ENCODE data around the gene VGLL4.

VGLL4 gene

GRCh38 chr3:11510001-11510340 is 133.7 kb downstream of the VGLL4 start:
- no peak overlapping the region for H2AFZ ChIP-seq (ENCODE audit: low read depth)
- no peak overlapping the region for H3K4me3 ChIP-seq (IDR thresholded peaks at IDR 0.05; ENCODE audit: insufficient read depth, low read depth, low read length)
- H3K9ac ChIP-seq: no peak overlapping the region
- H3K79me2 ChIP-seq (ENCODE audit: insufficient read depth, low read depth): no peaks in the 10 kb centered on the region
- H3K27ac ChIP-seq: no peak overlapping the region
- no peaks in the 10 kb centered on the region for H3K27me3 ChIP-seq (ENCODE audit: insufficient read depth, low read depth)
- H3K4me1 ChIP-seq (ENCODE audit: low read depth, poor library complexity, severe bottlenecking): no peaks in the 10 kb centered on the region
- H3K36me3 ChIP-seq (ENCODE audit: insufficient read depth): no peaks in the 10 kb centered on the region
- no peak overlapping the region for H3K4me2 ChIP-seq
- H4K20me1 ChIP-seq (ENCODE audit: insufficient read depth): no peaks in the 10 kb centered on the region
- TF ChIP-seq, protein P1, sequence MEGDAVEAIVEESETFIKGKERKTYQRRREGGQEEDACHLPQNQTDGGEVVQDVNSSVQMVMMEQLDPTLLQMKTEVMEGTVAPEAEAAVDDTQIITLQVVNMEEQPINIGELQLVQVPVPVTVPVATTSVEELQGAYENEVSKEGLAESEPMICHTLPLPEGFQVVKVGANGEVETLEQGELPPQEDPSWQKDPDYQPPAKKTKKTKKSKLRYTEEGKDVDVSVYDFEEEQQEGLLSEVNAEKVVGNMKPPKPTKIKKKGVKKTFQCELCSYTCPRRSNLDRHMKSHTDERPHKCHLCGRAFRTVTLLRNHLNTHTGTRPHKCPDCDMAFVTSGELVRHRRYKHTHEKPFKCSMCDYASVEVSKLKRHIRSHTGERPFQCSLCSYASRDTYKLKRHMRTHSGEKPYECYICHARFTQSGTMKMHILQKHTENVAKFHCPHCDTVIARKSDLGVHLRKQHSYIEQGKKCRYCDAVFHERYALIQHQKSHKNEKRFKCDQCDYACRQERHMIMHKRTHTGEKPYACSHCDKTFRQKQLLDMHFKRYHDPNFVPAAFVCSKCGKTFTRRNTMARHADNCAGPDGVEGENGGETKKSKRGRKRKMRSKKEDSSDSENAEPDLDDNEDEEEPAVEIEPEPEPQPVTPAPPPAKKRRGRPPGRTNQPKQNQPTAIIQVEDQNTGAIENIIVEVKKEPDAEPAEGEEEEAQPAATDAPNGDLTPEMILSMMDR (conservative IDR thresholded peaks at IDR 0.05; ENCODE audit: low read depth, low read length): no peak

DNA sequence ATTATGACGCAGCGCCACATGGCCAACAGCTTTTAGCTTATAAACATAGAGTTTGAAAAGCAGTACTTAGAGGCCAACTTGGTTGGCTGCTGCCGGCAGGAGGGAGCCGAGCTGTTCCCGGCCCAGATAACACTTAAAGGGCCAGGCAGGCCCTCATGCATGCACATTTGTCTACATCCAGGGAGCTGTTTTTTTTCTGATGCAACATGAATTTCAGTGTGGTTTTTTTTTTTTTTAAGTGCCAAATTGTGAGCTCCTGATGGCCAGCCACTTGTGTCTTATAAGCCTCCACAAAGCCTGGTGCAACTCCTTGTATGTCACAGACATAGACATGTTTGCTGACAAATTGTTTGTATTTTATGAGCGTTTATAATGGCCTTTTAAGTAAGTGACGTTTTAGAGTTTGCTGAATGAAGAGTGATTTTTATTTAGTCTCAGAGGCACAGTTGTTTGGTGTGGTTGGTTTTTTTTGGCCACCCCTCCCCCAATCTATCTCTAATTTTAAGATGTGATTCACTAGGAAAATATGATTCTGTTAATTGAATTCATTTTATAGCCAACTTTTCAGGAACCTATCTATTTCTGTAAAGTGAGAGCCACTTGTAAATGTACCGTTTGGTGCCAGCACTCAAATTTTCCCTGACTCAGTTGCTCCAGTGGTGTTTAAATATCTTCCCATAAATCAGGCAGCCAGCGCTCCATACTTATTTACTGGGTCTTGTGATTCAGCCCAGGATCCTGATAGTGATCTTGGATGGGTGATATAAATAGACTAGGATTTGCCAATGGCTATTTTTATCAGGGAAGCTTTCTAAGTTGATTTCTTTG is 134.3 kb downstream of the VGLL4 start:
- Histone ChIP-seq H3K9ac (no peak overlapping the region), H3K4me2 (no peak overlapping the region), H3K27me3 (ENCODE audit: insufficient read depth, low read depth) (no peaks in the 10 kb centered on the region), H3K4me3 (IDR thresholded peaks at IDR 0.05; ENCODE audit: insufficient read depth, low read depth, low read length) (no peak overlapping the region), H3K79me2 (ENCODE audit: insufficient read depth, low read depth) (no peaks in the 10 kb centered on the region), H3K27ac (no peak overlapping the region), H4K20me1 (ENCODE audit: insufficient read depth) (no peaks in the 10 kb centered on the region), H3K4me1 (ENCODE audit: low read depth, poor library complexity, severe bottlenecking) (no peaks in the 10 kb centered on the region), H3K36me3 (ENCODE audit: insufficient read depth) (no peaks in the 10 kb centered on the region), H2AFZ (ENCODE audit: low read depth) (no peak overlapping the region)
- TF ChIP-seq, protein P1 (conservative IDR thresholded peaks at IDR 0.05; ENCODE audit: low read depth, low read length): no peak

GRCh38 chr3:11508346-11509172 is 135.2 kb downstream of the VGLL4 start:
- Histone ChIP-seq H3K79me2 (ENCODE audit: insufficient read depth, low read depth) (no peaks in the 10 kb centered on the region), H3K27me3 (ENCODE audit: insufficient read depth, low read depth) (no peaks in the 10 kb centered on the region), H3K36me3 (ENCODE audit: insufficient read depth) (no peaks in the 10 kb centered on the region), H3K4me2 (no peak overlapping the region), H3K4me3 (IDR thresholded peaks at IDR 0.05; ENCODE audit: insufficient read depth, low read depth, low read length) (no peak overlapping the region), H3K27ac (no peak overlapping the region), H3K9ac (no peak overlapping the region), H2AFZ (ENCODE audit: low read depth) (no peak overlapping the region), H4K20me1 (ENCODE audit: insufficient read depth) (no peaks in the 10 kb centered on the region), H3K4me1 (ENCODE audit: low read depth, poor library complexity, severe bottlenecking) (no peaks in the 10 kb centered on the region)
- TF ChIP-seq, protein P1 (conservative IDR thresholded peaks at IDR 0.05; ENCODE audit: low read depth, low read length): no peak

DNA sequence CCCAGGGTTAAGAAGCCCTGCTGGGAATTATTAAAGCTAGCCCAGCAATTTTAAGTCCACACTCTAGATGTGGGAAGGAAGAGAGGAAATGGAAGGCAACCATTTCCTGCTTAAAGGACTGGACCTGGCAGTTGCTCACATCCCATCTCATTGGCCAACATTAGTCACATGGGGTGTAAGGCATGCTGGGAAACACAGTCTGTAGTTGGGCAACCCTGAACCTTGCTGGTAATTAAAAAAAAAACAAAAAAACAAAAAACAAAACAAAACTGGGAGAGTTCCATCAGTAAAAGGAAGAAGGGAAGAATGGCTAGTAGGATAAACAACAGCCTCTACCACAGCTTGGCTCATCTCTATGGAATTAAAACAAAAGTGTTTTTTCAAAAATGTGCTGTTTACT is 136.0 kb downstream of the VGLL4 start:
- Histone ChIP-seq H3K9ac (no peak overlapping the region), H3K27me3 (ENCODE audit: insufficient read depth, low read depth) (no peaks in the 10 kb centered on the region), H3K4me1 (ENCODE audit: low read depth, poor library complexity, severe bottlenecking) (no peaks in the 10 kb centered on the region), H4K20me1 (ENCODE audit: insufficient read depth) (no peaks in the 10 kb centered on the region), H3K4me3 (IDR thresholded peaks at IDR 0.05; ENCODE audit: insufficient read depth, low read depth, low read length) (no peak overlapping the region), H3K36me3 (ENCODE audit: insufficient read depth) (no peaks in the 10 kb centered on the region), H3K79me2 (ENCODE audit: insufficient read depth, low read depth) (no peaks in the 10 kb centered on the region), H3K27ac (no peak overlapping the region), H2AFZ (ENCODE audit: low read depth) (no peak overlapping the region), H3K4me2 (no peak overlapping the region)
- TF ChIP-seq, protein P1 (conservative IDR thresholded peaks at IDR 0.05; ENCODE audit: low read depth, low read length): no peak

Data from KMS-11 (cell line).